ENCODE measurements around the gene HIP1. TPM values are rescaled to one million over a fixed set of nuclear protein-coding genes. Genes with fewer than 3 reads are reported as not detected.
"Not testable (repeated sequence)": the region's sequence is repeated elsewhere in the genome, so short reads cannot be mapped to it uniquely, and the experiment has no call there.

Gene HIP1
- total RNA-seq, 1 experiment from 2014 or later = 48.6 TPM

DNA sequence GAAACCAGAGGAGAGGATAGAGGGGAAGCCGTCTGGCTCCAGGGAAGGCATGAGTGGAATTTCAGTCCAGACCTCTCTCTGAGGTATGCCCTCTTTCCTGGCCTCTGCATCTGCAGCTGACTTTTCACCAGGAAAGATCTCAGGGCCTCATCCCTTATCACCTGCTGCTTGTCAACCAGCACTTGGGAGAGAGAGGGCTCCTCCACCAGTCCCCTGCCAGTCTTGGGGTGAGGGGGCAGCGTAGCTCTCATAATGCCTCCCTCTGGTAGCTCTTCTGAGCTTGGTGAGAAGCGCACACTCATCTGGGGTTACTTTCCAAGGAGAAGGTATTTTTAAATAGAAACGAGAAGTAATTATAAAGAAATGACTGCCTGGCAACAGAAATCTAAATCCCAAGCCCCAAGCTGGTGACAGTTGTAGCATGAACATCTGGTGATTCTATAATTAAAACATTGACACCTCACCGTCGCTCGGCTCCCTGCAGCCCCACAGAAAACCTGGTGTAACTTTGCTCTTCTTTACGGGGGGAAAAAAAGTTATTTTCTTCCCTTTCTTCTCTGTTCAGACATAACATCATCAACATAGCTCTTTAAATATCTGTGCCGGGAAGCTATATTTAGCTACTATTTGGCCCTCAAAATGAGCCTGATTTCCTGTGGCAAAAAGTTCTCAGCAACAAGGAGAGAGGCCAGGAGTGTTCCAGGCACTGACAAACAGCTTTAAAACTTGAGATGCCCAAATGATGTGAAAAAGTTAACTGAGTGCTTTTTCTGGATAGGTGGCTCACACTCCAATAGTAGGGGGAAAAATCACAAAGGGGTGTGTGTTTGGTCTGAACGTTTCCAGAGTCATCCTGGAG is 26.9 kb downstream of the HIP1 start:
- peaks cover 14% of the 10 kb centered on the region for H3K9me3 ChIP-seq (replicated peaks)
- H3K27ac ChIP-seq = peak overlapping the region; percentile 41
- no peaks in the 10 kb centered on the region for H3K27me3 ChIP-seq
- H3K36me3 ChIP-seq = no peaks in the 10 kb centered on the region; the same call in 1 of the 2 replicates
- H3K4me1 ChIP-seq = peaks cover 26% of the 10 kb centered on the region
- no peak overlapping the region for H3K4me3 ChIP-seq
- peak; percentile 74 to 80 for DNase-seq

- Histone ChIP-seq H3K4me3 (no peak overlapping the region), H3K36me3 (no peaks in the 10 kb centered on the region), H3K27ac (peak overlapping the region; percentile 41; the same call in 1 of the 2 replicates), H3K27me3 (no peaks in the 10 kb centered on the region), H3K9me3 (replicated peaks) (peaks cover 14% of the 10 kb centered on the region), H3K4me1 (peaks cover 26% of the 10 kb centered on the region)
- DNase-seq = no peak
Observed at GRCh38 chr7:75711076-75711475, 27.7 kb downstream of the HIP1 start.

GRCh38 chr7:75704928-75705327 is 33.8 kb downstream of the HIP1 start:
- Histone ChIP-seq H3K4me3 (no peak overlapping the region), H3K36me3 (no peaks in the 10 kb centered on the region), H3K4me1 (no peaks in the 10 kb centered on the region), H3K9me3 (replicated peaks) (peaks cover 4% of the 10 kb centered on the region; the same call in 1 of the 2 replicates), H3K27ac (no peak overlapping the region), H3K27me3 (no peaks in the 10 kb centered on the region)
- DNase-seq = no peak

DNA sequence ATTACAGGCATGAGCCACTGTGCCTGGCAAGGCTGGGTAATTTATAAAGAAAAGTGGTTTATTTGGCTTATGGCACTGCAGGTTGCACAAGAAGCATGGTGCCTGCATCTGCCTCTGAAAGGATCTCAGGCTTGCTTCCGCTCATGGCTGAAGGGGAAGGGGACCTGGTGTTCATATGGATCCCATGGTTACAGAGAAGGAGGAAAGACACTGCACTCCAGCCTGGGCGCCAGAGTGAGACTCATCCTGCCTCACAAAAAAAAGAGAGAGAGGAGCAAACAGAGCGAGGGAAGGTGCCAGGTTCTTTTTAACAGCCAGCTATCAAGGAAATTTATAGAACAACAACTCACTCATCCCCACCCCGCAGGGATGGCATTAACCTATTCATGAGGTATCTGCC is 36.2 kb downstream of the HIP1 start:
- Histone ChIP-seq H3K9me3 (replicated peaks) (no peaks in the 10 kb centered on the region), H3K36me3 (no peaks in the 10 kb centered on the region; the same call in 1 of the 2 replicates), H3K4me3 (no peak overlapping the region), H3K4me1 (no peaks in the 10 kb centered on the region), H3K27ac (no peak overlapping the region), H3K27me3 (no peaks in the 10 kb centered on the region)
- no peak for DNase-seq

- Histone ChIP-seq H3K36me3 (no peaks in the 10 kb centered on the region; the same call in 1 of the 2 replicates), H3K9me3 (replicated peaks) (no peaks in the 10 kb centered on the region), H3K4me1 (no peaks in the 10 kb centered on the region), H3K4me3 (no peak overlapping the region), H3K27ac (no peak overlapping the region), H3K27me3 (no peaks in the 10 kb centered on the region)
- DNase-seq = no peak
Observed at GRCh38 chr7:75699993-75700392, 38.7 kb downstream of the HIP1 start.

DNA sequence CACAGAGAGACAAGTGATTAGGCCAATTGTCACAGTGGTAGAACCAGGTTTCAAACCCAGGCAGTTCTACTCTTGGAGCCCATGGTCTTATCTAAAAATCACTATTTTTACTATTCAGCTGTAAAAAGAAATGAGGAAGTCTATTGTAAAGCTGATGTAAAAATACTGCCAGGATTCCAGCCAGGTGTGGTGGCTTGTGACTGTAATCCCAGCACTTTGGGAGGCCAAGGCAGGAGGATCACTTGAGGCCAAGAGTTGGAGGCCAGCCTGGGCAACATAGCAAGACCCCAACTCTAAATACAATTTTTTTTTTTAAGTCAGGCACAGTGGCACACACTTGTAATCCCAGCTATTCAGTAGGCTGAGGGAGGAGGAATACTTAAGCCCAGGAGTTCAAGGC is 40.4 kb downstream of the HIP1 start:
- DNase-seq = no peak
- no peak overlapping the region for H3K4me3 ChIP-seq
- H3K9me3 ChIP-seq (replicated peaks) = no peaks in the 10 kb centered on the region
- no peaks in the 10 kb centered on the region; the same call in 1 of the 2 replicates for H3K36me3 ChIP-seq
- no peak overlapping the region for H3K27ac ChIP-seq
- H3K27me3 ChIP-seq = no peaks in the 10 kb centered on the region
- H3K4me1 ChIP-seq = no peaks in the 10 kb centered on the region

DNA sequence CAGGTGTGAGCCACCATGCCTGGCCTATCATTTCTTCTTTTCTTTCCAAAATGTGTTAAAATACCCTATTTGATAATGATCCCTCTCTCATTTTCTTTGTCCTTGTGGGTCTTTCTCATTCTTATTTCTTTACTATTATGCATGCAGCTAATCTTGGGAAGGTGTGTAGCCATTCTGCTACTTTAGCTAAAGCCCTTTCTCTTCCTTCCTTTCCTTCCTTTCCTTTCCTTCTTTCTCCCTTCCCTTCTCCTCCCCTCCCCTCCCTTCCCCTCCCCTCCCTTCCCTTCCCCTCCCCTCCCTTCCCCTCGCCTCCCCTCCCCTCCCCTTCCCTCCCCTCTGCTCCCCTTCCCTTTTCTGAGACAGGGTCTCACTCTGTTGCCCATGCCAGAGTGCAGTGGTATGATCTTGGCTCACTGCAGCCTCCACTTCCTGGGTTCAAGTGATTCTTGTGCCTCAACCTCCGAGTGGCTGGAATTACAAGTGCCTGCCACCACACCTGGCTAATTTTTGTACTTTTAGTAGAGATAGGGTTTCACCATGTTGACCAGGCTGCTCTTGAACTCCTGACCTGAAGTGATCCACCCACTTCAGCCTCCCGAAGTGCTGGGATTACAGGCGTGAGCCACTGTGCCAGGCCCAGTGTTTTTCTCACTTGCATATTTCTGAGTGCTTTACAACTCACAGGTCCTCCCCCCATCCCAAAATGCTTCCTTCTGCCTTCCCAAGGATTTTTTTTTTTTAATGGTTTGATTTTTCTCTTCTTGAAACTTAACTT is 42.3 kb downstream of the HIP1 start:
- Histone ChIP-seq H3K27ac (no peak overlapping the region), H3K4me1 (no peaks in the 10 kb centered on the region), H3K27me3 (no peaks in the 10 kb centered on the region), H3K36me3 (no peaks in the 10 kb centered on the region; the same call in 1 of the 2 replicates), H3K4me3 (no peak overlapping the region), H3K9me3 (replicated peaks) (no peaks in the 10 kb centered on the region)
- no peak for DNase-seq

- Histone ChIP-seq H3K4me3 (no peak overlapping the region), H3K9me3 (replicated peaks) (no peaks in the 10 kb centered on the region), H3K4me1 (peaks cover 11% of the 10 kb centered on the region), H3K27ac (no peak overlapping the region), H3K36me3 (no peaks in the 10 kb centered on the region; the same call in 1 of the 2 replicates), H3K27me3 (no peaks in the 10 kb centered on the region)
- no peak for DNase-seq
Observed at GRCh38 chr7:75694638-75695399, 43.9 kb downstream of the HIP1 start.

DNA sequence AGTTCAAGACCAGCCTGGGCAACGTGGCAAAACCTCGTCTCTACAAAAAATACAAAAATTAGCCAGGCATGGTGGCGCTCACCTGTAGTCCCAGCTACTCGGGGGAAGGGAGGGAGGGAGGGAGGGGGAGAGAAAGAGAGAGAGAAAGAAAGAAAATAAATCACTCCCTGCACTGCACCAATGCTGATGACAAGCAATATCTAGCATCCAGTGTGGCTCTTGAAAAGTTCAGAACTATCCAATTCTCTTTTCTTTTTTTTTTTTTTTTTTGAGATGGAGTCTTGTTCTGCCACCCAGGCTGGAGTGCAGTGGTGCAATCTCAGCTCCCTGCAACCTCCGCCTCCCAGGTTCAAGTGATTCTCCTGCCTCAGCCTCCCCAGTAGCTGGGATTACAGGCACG is 45.1 kb downstream of the HIP1 start:
- H3K36me3 ChIP-seq; H3K9me3 ChIP-seq (replicated peaks); H3K27me3 ChIP-seq; H3K4me3 ChIP-seq; H3K27ac ChIP-seq; DNase-seq: not testable (repeated sequence)
- H3K4me1 ChIP-seq = peaks cover 20% of the 10 kb centered on the region

GRCh38 chr7:75691793-75692543 is 46.8 kb downstream of the HIP1 start:
- H3K4me1 ChIP-seq = peaks cover 33% of the 10 kb centered on the region
- H3K36me3 ChIP-seq = no peaks in the 10 kb centered on the region; the same call in 1 of the 2 replicates
- no peak overlapping the region for H3K27ac ChIP-seq
- DNase-seq = no peak
- no peak overlapping the region for H3K4me3 ChIP-seq
- H3K9me3 ChIP-seq (replicated peaks) = no peaks in the 10 kb centered on the region
- no peaks in the 10 kb centered on the region for H3K27me3 ChIP-seq

GRCh38 chr7:75690121-75690523 is 48.6 kb downstream of the HIP1 start:
- peak in 1 of 2 experiments; percentile 57 for DNase-seq
- Histone ChIP-seq H3K4me1 (peaks cover 34% of the 10 kb centered on the region), H3K36me3 (no peaks in the 10 kb centered on the region; the same call in 1 of the 2 replicates)

DNA sequence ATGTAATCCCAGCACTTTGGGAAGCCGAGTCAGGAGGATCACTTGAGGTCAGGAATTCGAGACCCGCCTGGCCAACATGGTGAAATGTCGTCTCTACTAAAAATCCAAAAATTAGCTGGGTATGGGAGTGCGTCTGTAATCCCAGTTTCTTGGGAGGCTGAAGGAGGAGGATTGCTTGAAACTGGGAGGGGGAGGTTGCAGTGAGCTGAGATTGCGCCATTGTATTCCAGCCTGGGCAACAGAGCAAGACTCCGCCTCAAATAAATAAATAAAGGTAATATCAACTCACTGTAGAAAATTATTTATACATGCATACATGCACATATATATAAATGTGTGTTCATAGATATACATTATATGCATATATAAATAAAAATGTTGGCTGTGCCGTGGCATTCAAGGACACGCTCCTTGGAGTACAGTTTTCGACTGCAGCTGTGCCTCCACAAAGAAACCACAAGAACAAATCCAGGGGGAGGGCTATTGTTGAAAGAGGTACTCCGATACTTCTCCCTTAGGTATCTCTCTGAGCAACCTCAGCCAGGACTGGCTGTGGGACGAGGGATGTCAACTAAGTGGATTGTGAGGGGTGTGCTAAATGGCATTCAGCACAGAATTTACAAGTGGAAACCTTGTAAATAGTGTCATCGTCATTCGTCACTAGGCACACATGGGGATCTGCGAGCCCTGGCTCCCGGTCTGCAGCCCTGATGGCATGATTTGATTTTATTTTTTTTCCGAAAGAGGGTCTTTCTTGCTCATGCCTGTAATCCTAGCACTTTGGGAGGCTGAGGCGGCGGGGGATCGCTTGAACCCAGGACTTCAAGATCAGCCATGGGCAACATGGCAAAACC is 49.3 kb downstream of the HIP1 start:
- Histone ChIP-seq H3K36me3 (no peaks in the 10 kb centered on the region), H3K4me3 (peak overlapping the region; percentile 37), H3K9me3 (replicated peaks) (no peaks in the 10 kb centered on the region), H3K27me3 (no peaks in the 10 kb centered on the region), H3K27ac (peak overlapping the region; percentile 68), H3K4me1 (peaks cover 34% of the 10 kb centered on the region)
- peak; percentile 75 to 89 for DNase-seq

More at GRCh38 chr7:75690121-75690523, 48.6 kb downstream of the HIP1 start:
- Histone ChIP-seq H3K9me3 (replicated peaks) (no peaks in the 10 kb centered on the region), H3K27me3 (no peaks in the 10 kb centered on the region), H3K27ac (peak overlapping the region; percentile 68), H3K4me3 (peak overlapping the region; percentile 37)

All from SJCRH30 (cell line).